ENCODE data around the gene LNPK. TPM values are rescaled to one million over a fixed set of nuclear protein-coding genes. Genes with fewer than 3 reads are reported as not detected.

The LNPK gene
- total and polyA plus RNA-seq, 9 of the 15 experiments (the other 6 are each of a cell fraction or from before 2014, with no cell fraction given) = 6.4 to 40.4 (median 21.3) TPM

GRCh38 chr2:176003958-176004357 lies 1.9 kb upstream of the LNPK start:
- WGBS (ENCODE audit: insufficient coverage, low coverage, missing lambda C conversion rate) = 21% methylated on average over 5 of the region's 5 CpGs
- H2AFZ ChIP-seq (ENCODE audit: low read depth, low read length) = peak overlapping the region; percentile 78
- POLR2A ChIA-PET = no interaction called here
- H3K36me3 ChIP-seq (ENCODE audit: control insufficient read depth, insufficient read depth, low read length) = no peaks in the 10 kb centered on the region
- DNase-seq (ENCODE audit: extremely low read depth in 1 of 4, low spot score in 3 of 4) (peak in 1 of 4 experiments; percentile 13), ATAC-seq (no peak), FAIRE-seq (no peak)
- peaks cover 36% of the 10 kb centered on the region for H3K79me2 ChIP-seq (ENCODE audit: control insufficient read depth, insufficient read depth, low read length)
- BruUV-seq (replicated peaks) = no TSS peak
- intact Hi-C loops (cut with micrococcal nuclease) (loop anchor here (2.0 to 5.0 kb wide), 2 partner anchors 15 to 837 kb away; partner anchors contain the start of gene ATF2), in situ Hi-C loops (cut with MboI) (no loop called here)
- no peaks in the 10 kb centered on the region for H3K9me3 ChIP-seq (replicated peaks; ENCODE audit: control insufficient read depth, insufficient read depth, low read depth, low read length)
- H3K27ac ChIP-seq (ENCODE audit: extremely low read depth, low read depth, low read length) = peak overlapping the region; percentile 36
- CTCF ChIA-PET (ENCODE audit: low intra/inter-chr PET ratio) = no interaction called here
- H3K9me1 ChIP-seq (ENCODE audit: control insufficient read depth, insufficient read depth, low read length) = no peaks in the 10 kb centered on the region
- peaks cover 23 to 40% of the 10 kb centered on the region in 2 experiments; a peak in 4 of 5 replicates for H3K4me1 ChIP-seq (replicated peaks in 1 of 2; ENCODE audit: control insufficient read depth in 2 of 2, insufficient read depth in 2 of 2, low read length in 2 of 2)
- H3K9ac ChIP-seq (ENCODE audit: insufficient read depth in 1 of 2, low read depth in 2 of 2, low read length in 2 of 2) = peak overlapping the region in 1 of 2 experiments; percentile 82; a peak in 2 of 4 replicates
- H3K27me3 ChIP-seq (ENCODE audit: control insufficient read depth in 2 of 2, insufficient read depth in 2 of 2, low read length in 2 of 2) = no peaks in the 10 kb centered on the region
- peak overlapping the region; percentile 60 for H3K4me2 ChIP-seq (ENCODE audit: insufficient read depth, low read length)
- H4K20me1 ChIP-seq (replicated peaks; ENCODE audit: control insufficient read depth, insufficient read depth, low read length) = no peaks in the 10 kb centered on the region
- no peak overlapping the region for H3K4me3 ChIP-seq
- TF ChIP-seq KHSRP (IDR thresholded peaks at IDR 0.05) (no peak), NR3C1 (CRISPR knock-in tag; IDR thresholded peaks at IDR 0.05) (no peak), CREB3L1 (IDR thresholded peaks at IDR 0.05; ENCODE audit: borderline replicate concordance, low read depth) (0 out of 2 replicates have a peak, but pooled peaks have one; percentile 17), NFRKB (IDR thresholded peaks at IDR 0.05; ENCODE audit: low read depth) (no peak), HMBOX1 (IDR thresholded peaks at IDR 0.05) (0 out of 2 replicates have a peak, but pooled peaks have one; percentile 6), PCBP2 (IDR thresholded peaks at IDR 0.05; ENCODE audit: low read depth, low read length, poor library complexity, severe bottlenecking) (no peak), MTA1 (IDR thresholded peaks at IDR 0.05; ENCODE audit: borderline replicate concordance) (no peak), FOXA1 (IDR thresholded peaks at IDR 0.05; ENCODE audit: borderline replicate concordance) (no peak), RFX5 (IDR thresholded peaks at IDR 0.05; ENCODE audit: low read depth, low read length) (no peak), ZBTB40 (IDR thresholded peaks at IDR 0.05) (0 out of 2 replicates have a peak, but pooled peaks have one; percentile 16), ZBTB40 (CRISPR knock-in tag; IDR thresholded peaks at IDR 0.05) (no peak), SMARCC2 (IDR thresholded peaks at IDR 0.05; ENCODE audit: low read depth) (no peak)

Measured in K562 (cell line).